Measurements from ENCODE around the gene NPC1L1.

DNA sequence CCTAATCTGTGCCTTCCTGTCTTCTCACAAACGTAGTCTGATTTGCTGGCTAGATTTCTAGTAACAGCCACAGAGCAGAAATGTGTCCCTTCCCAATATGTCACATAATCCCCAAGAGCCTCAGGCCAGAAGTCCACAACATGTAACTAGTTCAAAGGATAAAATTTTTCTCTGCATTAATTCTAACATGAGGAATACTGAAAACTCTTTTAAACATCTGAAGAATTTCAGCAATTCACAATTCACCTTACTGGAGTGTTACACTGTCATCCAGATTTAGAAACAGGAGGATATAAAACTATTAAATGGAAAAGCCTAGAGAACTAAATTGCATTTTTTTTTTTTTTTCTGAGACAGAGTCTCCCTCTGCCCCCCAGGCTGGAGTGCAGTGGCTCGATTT, 35.1 kb upstream of the NPC1L1 start:
- TF ChIP-seq, protein P1, sequence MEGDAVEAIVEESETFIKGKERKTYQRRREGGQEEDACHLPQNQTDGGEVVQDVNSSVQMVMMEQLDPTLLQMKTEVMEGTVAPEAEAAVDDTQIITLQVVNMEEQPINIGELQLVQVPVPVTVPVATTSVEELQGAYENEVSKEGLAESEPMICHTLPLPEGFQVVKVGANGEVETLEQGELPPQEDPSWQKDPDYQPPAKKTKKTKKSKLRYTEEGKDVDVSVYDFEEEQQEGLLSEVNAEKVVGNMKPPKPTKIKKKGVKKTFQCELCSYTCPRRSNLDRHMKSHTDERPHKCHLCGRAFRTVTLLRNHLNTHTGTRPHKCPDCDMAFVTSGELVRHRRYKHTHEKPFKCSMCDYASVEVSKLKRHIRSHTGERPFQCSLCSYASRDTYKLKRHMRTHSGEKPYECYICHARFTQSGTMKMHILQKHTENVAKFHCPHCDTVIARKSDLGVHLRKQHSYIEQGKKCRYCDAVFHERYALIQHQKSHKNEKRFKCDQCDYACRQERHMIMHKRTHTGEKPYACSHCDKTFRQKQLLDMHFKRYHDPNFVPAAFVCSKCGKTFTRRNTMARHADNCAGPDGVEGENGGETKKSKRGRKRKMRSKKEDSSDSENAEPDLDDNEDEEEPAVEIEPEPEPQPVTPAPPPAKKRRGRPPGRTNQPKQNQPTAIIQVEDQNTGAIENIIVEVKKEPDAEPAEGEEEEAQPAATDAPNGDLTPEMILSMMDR (IDR thresholded peaks at IDR 0.05): no peak
- TF ChIP-seq POLR2AphosphoS5 (IDR thresholded peaks at IDR 0.05): no peak
